GM12874 (cell line): ENCODE data around the gene BCAS3.

Source experiments
- TF ChIP-seq, protein P1 (sequence below): IDR thresholded peaks from 2 replicates; pipeline ENCODE4 v1.5.1; 2011; ENCODE audit warnings: low read depth, mild to moderate bottlenecking, control low read depth, low read length, moderate library complexity; ENCODE audit not compliant: insufficient read depth

BCAS3 gene

DNA sequence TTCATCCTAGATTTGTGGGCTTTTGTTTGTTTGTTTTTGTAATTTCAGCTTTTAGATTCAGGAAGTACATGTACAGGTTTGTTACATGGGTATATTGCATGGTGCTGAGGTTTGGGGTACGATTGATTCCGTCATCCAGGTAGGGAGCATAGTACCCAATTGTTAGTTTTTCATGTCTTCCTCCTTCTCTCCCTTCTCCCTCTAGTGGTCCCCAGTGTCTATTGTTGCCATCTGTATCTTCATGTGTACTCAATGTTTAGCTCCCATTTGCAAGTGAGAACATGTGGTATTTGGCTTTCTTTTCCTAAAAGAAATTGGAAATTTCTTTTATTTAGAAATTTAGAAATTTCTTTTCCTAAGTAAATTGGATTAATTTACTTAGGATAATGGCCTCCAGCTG, 37.1 kb upstream of the BCAS3 start:
- TF ChIP-seq, protein P1, sequence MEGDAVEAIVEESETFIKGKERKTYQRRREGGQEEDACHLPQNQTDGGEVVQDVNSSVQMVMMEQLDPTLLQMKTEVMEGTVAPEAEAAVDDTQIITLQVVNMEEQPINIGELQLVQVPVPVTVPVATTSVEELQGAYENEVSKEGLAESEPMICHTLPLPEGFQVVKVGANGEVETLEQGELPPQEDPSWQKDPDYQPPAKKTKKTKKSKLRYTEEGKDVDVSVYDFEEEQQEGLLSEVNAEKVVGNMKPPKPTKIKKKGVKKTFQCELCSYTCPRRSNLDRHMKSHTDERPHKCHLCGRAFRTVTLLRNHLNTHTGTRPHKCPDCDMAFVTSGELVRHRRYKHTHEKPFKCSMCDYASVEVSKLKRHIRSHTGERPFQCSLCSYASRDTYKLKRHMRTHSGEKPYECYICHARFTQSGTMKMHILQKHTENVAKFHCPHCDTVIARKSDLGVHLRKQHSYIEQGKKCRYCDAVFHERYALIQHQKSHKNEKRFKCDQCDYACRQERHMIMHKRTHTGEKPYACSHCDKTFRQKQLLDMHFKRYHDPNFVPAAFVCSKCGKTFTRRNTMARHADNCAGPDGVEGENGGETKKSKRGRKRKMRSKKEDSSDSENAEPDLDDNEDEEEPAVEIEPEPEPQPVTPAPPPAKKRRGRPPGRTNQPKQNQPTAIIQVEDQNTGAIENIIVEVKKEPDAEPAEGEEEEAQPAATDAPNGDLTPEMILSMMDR, result peak; percentile 39; the same call in 1 of the 2 replicates

DNA sequence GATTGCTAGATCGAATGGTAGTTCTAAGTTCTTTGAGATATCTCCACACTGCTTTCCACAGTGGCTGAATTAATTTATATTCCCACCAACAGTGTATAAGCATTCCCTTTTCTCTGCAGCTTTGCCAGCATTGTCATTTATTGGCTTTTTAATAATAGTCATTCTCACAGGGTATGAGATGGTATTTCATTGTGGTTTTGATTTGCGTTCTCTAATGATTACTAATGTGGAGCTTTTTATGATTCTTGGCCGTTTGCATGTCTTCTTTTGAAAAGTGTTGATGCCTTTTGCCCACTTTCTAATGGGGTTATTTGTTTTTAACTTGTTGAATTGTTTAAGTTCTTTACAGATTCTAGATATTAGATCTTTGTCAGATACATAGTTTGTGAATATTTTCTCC, 36.5 kb upstream of the BCAS3 start:
- TF ChIP-seq, protein P1, result no peak

DNA sequence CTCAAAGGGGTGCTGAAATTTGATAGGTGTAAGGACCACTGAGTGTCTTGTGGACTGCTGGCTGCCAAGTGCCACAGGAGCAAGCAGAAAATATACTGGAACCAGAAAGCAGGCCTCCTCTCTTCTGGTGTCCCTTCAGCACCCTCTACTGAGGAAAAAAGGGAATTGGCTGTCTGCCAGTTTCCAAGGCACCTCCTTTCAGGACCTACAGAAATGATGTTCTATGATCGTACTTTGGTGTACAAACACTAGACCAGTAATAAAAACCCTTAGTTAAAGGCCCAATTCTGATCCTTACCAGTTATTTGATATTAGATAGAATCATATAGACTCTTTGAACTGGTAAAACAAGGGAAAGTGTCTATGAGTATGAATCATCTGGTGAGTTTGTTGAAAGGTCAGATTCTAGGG, 35.8 kb upstream of the BCAS3 start:
- TF ChIP-seq, protein P1, result peak; percentile 38; the same call in 1 of the 2 replicates

DNA sequence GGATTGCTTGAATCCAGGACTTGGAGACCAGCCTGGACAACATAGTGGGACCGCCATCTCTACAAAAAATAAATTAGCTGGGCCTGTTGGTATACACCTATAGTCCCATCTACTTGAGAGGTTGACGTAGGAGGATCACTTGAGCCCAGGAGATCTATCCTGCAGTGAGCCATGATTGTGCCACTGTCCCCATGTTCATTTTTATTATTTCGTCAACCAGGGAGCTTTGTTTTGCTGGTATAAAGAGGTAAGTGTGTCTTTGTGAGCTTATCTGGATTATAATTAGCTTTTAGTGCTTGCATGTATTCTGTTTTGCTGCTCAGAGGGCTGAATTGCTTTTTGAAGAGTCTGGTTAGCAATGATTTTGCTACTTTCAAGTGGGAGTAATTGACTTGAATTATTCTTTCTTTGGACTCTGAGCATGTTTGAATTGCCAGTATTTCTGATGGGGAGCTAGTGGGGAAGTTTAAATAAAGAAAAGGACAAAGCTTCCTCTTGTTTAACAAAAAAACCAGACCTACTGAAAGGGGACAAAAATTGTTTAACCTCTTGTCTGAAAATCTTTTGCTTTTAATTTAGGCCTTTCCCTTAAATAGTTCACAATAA, 31.6 kb upstream of the BCAS3 start:
- TF ChIP-seq, protein P1, result no peak

DNA sequence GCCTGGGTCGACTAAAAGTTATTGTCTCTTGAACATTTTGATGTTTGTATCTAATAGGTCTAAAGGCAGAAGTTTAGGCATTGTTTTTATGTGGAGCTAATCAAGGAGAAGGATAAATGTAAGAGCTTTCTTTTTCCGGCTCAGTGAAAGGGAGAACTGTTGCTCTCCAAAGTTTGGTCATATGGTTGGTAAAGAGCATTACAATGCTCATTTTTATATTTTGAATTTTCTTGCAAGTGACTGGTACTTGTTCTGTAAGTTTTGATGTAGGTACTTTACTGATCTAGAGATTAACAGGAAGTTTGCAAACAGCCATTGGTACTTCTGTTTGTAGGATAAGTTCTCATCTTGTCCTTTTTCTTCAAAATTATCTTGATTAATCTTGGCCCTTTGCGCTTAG, 30.9 kb upstream of the BCAS3 start:
- TF ChIP-seq, protein P1, result no peak

DNA sequence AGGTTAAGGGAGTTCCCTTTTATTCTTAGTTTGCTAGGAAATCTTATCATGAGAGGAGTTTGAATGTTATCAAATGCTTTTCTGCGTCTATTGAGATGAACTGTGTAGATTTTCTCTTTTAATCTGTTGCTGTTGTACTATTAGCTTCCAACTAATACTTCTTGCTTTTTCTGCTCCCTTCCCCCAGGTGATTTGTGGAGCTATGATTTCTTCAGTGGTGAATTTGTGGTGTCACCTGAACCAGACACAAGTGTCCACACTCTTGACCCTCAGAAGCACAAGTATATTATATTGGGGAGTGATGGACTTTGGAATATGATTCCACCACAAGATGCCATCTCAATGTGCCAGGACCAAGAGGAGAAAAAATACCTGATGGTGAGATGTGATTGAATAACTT, 29.9 kb upstream of the BCAS3 start:
- TF ChIP-seq, protein P1, result no peak

DNA sequence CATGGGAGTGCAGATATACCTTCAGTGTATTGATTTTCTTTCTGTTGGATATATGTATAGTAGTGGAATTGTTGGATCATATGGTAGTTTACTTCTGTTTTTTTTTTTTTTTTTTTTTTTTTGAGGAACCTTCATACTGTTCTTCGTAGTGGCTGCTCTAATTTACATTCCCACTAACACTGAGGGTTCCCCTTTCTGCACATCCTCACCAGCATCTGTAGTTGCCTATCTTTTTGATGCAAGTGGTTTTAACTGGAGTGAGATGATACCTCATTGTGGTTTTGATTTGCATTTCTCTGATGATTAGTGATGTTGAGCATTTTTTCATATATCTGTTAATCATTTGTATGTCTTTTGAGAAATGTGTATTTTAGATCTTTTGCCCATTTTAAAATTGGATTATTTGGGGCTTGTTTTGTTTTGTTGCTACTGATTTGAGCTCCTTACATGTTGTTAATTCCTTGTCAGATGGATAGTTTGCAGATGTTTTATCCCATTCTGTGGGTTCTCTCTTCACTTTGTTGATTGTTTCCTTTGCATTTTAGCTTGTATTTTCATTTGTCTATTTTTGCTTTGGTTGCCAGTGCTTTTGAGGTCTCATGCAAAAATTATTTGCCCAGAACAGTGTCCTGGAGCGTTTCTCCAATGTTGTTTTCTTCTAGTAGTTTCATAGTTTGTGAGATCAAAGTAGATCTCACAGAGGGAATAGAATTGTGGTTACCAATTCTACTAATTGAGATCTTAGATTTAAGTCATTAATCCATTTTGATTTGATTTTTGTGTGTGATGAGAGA, 25.0 kb upstream of the BCAS3 start:
- TF ChIP-seq, protein P1, result no peak
